Measurements from ENCODE around the gene JPH4.
"Not testable (repeated sequence)": the region's sequence is repeated elsewhere in the genome, so short reads cannot be mapped to it uniquely, and the experiment has no call there.

JPH4 gene

DNA sequence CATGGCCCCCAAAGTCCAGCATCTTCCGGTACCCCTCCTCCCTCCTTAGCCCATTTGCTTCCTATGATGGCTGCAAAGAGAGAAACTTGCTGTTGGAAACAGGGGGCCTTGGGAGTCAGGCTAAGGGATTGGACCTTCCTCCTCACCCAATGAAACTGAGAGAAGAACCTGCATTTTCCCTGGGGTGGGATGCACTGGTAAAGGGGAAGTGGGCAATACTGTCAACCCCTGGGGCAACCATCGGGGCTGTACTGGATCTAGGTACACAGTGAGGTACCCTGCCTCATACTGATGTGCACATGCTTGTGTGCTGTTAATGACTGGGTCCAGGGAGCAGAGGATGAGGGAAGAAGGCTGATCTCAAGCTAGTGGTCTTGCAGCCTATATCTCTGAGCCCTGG is 11.0 kb upstream of the JPH4 start:
- CTCF ChIA-PET, result interaction anchor here (0.6 to 1.7 kb wide), 12 partner anchors 15 to 341 kb away, joined by 3 to 15 read pairs (median 4); partner anchors contain the start of gene SLC22A17
- TF ChIP-seq, protein P1, sequence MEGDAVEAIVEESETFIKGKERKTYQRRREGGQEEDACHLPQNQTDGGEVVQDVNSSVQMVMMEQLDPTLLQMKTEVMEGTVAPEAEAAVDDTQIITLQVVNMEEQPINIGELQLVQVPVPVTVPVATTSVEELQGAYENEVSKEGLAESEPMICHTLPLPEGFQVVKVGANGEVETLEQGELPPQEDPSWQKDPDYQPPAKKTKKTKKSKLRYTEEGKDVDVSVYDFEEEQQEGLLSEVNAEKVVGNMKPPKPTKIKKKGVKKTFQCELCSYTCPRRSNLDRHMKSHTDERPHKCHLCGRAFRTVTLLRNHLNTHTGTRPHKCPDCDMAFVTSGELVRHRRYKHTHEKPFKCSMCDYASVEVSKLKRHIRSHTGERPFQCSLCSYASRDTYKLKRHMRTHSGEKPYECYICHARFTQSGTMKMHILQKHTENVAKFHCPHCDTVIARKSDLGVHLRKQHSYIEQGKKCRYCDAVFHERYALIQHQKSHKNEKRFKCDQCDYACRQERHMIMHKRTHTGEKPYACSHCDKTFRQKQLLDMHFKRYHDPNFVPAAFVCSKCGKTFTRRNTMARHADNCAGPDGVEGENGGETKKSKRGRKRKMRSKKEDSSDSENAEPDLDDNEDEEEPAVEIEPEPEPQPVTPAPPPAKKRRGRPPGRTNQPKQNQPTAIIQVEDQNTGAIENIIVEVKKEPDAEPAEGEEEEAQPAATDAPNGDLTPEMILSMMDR (conservative IDR thresholded peaks at IDR 0.05; ENCODE audit: low read depth), result no peak
- POLR2A ChIA-PET (ENCODE audit: low non-redundant PET), result no interaction called here
- H3K27ac ChIP-seq, result no peak overlapping the region
- DNase-seq (ENCODE audit: low spot score), result no peak

DNA sequence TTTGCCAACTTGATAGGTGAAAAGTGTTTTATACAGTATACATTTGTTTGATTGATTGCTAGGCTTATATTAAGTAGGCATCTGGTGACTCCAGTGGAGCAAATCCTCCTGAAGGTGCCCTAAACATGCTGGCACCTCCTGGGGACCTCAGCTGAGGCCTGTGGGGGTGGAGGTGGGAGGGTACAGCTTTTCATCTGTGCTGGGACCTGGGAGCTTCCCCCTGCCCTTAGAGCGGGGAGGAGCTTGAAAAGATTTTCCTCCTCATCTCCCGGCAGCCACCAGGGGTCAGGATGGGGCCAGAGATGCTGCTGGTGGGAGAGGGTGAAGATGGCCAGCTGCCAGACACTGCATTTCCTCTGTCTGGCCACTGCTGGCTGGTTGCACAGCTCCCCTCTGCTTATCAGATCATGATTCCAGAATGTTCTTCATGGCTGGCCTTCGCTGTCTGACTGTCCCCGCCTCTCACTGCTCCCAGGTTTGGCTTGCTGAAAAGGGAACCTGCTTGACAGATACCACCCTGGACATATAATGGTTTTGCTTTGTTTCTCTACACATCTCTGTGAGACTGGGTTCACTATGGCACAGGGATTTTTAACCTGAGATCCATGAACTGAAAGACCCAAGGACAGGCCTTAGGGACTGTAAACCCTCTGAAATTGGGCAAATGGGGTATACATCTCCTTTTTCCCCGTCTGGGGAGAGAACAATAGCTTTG is 10.5 kb upstream of the JPH4 start:
- TF ChIP-seq, protein P1 (conservative IDR thresholded peaks at IDR 0.05; ENCODE audit: low read depth), result peak; percentile 70
- peak; percentile 85 for DNase-seq (ENCODE audit: low spot score)
- ChIA-PET CTCF (interaction anchor here (0.6 to 1.7 kb wide), 16 partner anchors 14 to 497 kb away, joined by 3 to 15 read pairs (median 4); partner anchors contain the start of gene SLC22A17), POLR2A (ENCODE audit: low non-redundant PET) (no interaction called here)
- H3K27ac ChIP-seq, result no peak overlapping the region

DNA sequence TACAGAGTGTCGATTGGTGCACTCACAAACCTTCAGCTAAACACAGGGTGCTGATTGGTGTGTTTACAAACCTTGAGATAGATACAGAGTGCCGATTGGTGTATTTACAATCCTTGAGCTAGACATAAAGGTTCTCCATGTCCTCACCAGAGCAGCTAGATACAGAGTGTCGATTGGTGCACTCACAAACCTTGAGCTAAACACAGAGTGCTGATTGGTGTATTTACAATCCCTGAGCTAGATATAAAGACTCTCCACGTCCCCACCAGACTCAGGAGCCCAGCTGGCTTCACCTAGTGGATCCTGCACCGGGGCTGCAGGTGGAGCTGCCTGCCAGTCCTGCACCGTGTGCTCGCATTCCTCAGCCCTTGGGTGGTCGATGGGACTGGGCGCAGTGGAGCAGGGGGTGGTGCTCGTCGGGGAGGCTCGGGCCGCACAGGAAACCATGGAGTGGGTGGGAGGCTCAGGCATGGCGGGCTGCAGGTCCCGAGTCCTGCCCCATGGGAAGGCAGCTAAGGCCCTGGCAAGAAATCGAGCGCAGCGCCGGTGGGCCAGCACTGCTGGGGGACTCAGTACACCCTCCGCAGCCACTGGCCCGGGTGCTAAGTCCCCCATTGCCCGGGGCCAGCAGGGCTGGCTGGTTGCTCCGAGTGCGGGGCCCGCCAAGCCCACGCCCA is 6.1 kb upstream of the JPH4 start:
- CTCF ChIA-PET; DNase-seq (ENCODE audit: low spot score); H3K27ac ChIP-seq; POLR2A ChIA-PET (ENCODE audit: low non-redundant PET): not testable (repeated sequence)

DNA sequence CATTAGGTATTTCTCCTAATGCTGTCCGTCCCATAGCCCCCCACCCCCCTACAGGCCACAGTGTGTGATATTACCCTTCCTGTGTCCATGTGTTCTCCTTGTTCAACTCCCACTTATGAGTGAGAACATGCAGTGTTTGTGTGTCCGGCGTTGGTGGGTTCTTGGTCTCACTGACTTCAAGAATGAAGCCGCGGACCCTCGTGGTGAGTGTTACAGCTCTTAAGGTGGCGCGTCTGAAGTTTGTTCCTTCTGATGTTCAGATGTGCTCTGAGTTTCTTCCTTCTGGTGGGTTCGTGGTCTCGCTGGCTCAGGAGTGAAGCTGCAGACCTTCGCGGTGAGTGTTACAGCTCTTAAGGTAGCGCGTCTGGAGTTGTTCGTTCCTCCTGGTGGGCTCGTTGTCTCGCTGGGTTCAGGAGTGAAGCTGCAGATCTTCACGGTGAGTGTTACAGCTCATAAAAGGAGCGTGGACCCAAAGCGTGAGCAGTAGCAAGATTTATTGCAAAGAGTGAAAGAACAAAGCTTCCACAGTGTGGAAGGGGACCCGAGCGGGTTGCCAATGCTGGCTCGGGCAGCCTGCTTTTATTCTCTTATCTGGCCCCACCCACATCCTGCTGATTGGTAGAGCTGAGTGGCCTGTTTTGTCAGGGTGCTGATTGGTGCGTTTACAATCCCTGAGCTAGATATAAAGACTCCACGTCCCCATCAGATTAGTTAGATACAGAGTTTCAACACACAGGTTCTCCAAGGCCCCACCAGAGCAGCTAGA is 5.4 kb upstream of the JPH4 start:
- POLR2A ChIA-PET (ENCODE audit: low non-redundant PET); DNase-seq (ENCODE audit: low spot score); CTCF ChIA-PET: not testable (repeated sequence)

DNA sequence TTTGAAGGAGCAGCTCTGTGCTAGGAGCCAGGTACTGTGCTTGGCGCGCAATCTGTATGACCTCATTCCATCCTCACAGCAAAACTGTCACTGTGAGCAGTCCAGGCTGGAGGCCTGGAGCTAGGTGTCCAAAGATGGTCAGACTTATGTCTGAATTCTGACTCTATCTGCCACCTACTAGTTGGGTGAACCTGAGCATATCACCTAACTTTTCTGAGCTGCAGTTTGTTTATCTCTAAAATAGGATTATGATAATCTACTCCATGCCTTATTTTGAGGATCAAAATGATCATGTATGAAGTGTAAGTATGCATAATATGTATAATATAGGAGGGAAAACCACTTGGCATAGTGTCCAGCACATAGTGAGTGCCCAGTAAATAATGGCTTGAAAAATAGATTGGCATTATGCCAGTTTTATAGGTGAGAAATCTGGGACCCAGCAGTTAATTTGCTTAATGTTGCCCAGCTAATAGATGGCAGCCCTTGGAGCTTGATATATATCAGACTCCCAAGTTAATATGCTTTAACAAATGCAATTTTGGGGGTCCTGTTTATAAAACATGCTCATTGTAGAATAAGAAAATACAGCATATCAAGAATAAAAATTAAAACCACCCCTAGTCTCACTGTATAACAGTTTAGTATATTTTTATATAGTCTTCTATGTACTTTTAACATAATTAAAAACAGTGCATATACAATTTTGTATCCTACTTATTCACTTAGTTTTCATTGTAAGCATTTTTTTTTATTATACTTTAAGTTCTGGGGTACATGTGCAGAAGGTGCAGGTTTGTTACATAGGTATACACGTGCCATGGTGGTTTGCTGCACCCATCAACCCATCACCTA is 4.5 kb upstream of the JPH4 start:
- no peak overlapping the region for H3K27ac ChIP-seq
- TF ChIP-seq, protein P1 (conservative IDR thresholded peaks at IDR 0.05; ENCODE audit: low read depth), result no peak
- no peak for DNase-seq (ENCODE audit: low spot score)
- CTCF ChIA-PET, result interaction anchor here (0.9 kb wide), 1 partner anchor 49 kb away, joined by 5 read pairs; no protein-coding TSS in a partner anchor
- POLR2A ChIA-PET (ENCODE audit: low non-redundant PET), result no interaction called here

More for the DNA sequence above, 5.4 kb upstream of the JPH4 start:
- H3K27ac ChIP-seq, result not testable (repeated sequence)

DNA sequence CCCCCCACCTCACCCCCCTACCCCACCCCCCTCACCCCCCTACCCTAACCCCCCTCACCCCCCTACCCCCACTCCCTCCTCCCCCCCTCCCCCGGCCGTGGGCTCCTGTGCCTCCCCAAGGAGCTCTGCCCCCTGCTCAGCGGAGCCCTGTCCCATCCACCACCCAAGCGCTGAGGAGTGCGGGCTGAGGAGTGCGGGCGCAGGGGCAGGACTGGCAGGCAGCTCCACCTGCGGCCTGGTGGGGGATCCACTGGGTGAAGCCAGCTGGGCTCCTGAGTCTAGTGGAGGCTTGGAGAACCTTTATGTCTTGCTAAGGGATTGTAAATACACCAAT is 2.3 kb upstream of the JPH4 start:
- ChIA-PET POLR2A (ENCODE audit: low non-redundant PET) (interaction anchor here (0.6 kb wide), 1 partner anchor 819 kb away, joined by 3 read pairs; no protein-coding TSS in a partner anchor), CTCF (no interaction called here)
- no peak for DNase-seq (ENCODE audit: low spot score)
- TF ChIP-seq, protein P1 (conservative IDR thresholded peaks at IDR 0.05; ENCODE audit: low read depth), result no peak
- no peak overlapping the region for H3K27ac ChIP-seq

All from RWPE1 (cell line).